HTR-8/SVneo (cell line): ENCODE results near the gene RASL11A.
"Not testable (repeated sequence)": the region's sequence is repeated elsewhere in the genome, so short reads cannot be mapped to it uniquely, and the experiment has no call there.

Experiments
- DNase-seq: peaks from one replicate; pipeline ENCODE4 v3.0.0; 2011; ENCODE audit warnings: low spot score, mixed read lengths; ENCODE audit not compliant: insufficient read length
- FAIRE-seq: peaks from 2 replicates; lab custom pipeline; 2011; peaks lifted over from hg19 to GRCh38; lab: Jason Lieb, UNC

Gene RASL11A

DNA sequence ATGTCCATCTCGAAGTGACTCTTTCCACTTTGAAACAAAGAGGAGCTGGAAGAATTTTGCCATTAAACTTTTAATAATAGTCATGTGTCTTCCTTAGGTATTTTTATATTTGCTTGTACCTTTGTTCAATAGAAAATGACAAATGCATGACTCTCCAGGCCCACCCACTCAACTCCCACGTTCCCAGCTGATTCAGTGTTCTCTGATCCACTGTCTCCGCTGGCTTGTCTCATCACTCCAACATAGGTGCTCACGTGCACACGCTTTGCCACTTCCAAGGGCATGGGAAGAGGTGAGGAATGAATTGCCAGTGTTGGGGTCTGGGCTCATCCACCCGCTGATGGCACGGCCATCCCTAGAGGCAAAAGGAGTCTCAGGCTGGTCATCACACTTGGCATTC lies 24.5 kb downstream of the RASL11A start:
- FAIRE-seq (no peak), DNase-seq (no peak)

DNA sequence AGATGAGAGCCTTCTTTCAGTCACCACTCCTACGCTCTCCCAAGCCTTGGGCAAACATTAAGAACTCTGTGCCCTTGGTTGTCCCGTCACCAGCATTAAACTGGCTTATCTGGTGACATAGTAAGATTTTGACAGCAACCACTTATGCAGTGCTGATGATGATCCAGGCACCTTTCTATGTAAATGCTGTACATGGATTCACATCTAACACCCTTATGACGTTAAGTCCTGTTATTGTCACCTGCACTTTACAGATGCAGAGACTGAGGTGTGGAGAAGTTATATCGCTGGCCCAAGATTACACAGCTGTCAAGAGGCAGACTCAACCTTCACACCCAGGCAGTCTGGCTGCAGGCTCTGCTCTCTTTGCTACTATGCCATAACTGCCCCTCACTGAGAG lies 25.0 kb downstream of the RASL11A start:
- no peak for DNase-seq
- no peak for FAIRE-seq

DNA sequence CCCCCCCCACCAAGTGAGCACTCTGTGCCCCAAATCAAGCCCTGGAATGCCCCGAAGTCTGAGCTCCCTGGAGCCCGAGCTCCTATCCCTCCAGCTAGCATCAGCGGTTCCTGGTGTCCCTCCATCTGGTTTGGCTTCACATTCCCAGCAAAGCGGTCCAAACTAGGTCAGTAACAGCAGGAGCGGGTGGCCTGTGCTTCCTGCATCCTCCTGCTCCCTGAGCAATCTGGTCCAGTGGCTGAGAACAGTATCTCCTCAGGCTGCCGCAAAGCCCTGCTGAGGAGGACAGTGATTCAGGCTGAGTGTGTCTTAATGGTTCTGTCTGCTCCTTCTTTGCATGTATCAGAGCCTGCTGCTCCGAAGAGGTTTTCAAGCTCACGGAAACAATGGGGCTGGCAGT lies 25.9 kb downstream of the RASL11A start:
- no peak for FAIRE-seq

DNA sequence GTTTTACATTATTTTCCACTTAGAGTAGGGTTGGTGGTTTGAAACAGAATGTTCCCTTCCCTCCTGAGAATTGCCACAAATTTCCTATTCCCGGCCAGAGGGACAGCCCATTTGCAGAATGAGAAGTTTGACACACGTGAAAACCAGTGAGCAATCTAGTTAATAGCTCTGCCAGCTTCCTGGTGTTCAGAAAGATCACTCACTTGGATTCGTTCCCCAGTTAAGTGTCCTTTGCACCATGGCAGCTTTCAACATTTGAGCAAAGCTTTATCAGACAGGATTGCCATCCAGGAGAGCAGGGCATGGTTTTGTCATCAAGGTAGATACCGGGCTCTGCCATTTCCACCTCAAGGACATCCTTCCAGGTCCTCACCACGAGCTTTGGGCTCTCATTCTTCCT lies 28.2 kb downstream of the RASL11A start:
- DNase-seq (no peak), FAIRE-seq (no peak)

More for the DNA sequence above, 25.9 kb downstream of the RASL11A start:
- no peak for DNase-seq

DNA sequence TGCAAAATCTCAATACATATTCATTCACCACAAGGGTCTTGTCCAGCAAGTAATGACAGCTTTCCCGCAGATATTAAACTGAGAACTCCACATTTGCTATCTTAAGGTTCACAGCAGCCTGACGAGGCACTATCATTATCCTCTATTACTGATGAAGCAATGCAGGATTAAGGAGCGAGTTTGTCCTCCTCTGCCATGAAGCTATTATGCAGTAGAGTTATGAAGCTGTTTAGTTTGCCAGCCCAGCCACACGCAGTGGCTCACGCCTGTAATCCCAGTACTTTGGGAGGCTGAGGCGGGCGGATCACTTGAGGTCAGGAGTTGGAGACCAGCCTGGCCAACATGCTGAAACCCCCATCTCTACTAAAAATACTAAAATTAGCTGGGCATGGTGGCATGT lies 29.8 kb downstream of the RASL11A start:
- not testable (repeated sequence) for FAIRE-seq, DNase-seq

DNA sequence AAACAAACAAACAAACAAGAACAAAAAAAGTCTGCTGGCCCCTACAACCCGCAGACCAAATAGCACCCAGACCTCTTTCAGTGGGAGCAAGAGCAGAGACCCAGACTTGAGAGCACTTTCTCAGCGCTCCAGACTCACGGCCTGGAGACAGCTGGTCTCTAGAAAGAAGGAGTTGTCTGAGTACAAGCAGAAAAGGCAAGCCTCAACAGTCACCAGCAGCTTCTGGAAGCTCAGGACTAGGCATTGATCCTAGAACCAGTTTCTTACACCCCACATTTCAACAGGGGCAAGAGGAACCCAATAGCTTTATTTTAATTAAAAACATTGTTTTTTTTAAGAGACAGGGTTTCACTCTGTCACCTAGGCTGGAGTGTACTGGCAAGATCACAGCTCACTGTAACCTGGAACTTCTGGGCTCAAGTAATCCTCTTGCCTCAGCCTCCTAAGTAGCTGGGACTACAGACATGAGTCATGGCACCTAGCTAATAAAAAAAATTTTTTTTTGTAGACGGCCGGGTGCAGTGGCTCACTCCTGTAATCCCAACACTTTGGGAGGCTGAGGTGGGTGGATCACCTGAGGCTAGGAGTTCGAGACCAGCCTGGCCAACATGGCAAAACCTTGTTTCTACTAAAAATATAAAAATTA lies 30.4 kb downstream of the RASL11A start:
- no peak for DNase-seq
- FAIRE-seq, result no peak

DNA sequence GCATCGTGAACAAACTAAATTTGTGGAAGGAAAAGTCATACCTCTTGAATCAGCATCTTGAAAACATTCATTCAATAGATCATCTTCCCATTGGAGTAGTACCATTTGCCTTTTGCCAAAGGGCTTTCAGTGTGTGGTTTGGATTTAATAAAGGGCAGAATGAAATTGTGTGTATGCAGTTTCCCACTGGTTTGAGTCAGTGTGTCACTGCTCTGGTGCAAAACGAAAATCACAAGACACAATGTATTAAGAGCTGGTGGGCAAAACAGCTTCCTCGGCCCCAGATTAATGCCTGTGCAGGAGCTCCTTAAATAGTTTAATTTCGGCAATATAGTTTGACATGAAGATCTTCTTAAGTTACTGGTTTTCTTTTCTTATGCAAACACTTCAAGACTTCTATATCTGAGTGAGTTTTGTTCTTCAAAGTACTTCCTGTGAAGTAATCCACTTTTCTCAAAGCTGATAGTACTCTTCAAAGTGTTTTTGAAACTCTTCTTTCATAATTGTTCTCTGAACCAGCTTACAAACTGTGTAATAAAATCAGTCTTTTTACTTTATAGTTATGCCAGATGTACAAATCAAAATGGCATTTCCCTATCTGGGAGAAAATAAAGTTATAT lies 32.1 kb downstream of the RASL11A start:
- DNase-seq (no peak), FAIRE-seq (no peak)

DNA sequence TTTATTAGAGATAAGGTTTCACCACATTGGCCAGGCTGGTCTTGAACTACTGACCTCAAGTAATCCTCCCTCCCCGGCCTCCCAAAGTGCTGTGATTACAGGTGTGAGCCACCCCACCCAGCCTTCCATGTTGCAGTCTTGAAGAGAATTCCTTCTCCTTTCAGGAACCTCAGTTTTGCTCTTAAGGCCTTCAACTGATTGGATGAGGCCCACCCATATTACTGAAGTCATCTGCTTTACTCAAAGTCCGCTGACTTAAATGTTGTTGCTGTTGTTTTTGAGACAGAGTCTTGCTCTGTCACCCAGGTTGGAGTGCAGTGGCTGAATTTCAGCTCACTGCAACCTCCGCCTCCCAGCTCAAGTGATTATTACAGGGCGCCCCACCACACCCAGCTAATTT lies 33.5 kb downstream of the RASL11A start:
- DNase-seq, result no peak
- FAIRE-seq, result no peak

DNA sequence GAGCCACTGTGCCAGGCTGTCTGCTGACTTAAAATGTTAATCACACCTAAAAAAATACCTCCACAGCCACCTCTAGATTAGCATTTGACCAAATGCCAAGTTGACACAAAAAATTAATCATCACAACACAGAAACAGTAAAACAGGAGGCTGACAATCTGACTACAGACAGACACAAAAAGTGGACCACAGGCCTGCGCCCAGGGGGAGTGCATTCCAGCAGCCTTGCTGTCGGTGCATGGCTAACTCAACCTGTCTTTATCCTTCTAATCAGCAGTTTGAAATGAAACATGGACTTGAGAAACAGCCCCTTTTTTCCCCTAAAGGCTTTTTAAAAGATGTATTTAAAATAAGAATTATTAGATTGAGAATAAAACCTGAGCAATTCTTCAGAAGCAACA lies 34.0 kb downstream of the RASL11A start:
- DNase-seq, result no peak

DNA sequence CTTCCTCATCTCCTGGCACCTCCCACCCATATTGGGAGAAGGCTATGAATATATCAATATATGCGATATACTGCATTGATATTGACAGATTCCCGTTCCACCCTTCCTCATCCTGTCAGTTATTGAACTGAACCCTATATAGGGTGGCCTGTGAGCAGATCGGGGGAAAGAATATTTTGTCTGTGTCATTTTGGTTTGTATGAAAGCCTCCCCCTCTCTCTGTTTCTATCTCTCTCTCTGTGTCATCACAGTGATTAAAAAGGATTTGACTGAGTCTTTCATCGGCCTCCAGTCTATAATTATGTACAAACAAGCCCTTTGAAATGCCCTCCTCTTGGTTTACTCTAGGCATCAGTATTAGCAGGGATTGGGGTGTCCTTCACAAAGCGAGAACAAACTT lies 35.7 kb downstream of the RASL11A start:
- DNase-seq (no peak), FAIRE-seq (no peak)

More for the DNA sequence above, 34.0 kb downstream of the RASL11A start:
- no peak for FAIRE-seq

DNA sequence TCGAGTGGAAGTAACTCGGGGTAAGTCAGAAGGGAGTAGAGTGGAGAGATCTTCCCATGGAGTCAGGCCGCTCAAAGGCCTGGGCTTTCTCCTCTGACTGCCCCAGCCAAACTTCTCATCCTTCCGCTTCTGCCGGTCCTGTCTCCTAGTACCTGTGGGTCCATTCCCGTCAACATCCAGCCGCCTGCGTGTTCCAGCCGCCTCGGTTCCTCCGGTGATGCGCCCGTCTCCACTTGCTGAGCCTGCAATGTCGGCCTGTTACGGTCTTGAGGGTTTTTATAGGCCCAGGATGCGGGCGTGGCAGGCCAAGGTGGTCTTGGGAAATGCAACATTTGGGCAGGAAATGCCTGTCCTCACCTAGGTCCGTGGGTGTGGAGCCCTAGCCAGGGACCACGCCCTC lies 38.3 kb downstream of the RASL11A start:
- FAIRE-seq (no peak), DNase-seq (no peak)

DNA sequence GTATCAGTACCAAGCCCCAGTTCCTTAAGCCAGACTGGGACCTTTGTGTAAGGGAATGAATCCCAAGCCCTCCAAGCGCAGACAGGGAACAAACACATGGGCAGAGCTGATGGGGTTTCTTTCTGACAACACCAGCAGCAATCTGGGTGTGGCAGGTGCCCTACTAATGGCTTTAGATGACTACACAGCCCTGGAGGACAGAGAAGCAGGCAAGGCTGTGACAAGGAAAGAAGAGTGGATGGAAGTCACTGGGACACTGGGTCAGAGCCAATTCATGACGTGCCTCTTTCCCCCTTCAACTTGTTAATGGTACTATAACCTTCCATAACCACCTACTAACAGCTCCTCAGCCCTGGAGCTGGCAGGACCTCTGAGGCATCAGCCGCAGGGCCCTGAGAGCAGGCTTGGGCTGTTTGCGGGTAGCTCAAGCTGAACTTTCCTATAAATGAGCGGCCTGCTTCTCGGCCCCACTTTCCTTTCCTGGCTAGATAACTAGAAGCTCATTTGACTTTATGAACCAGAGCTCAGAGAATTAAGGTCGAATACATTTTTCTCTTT lies 38.9 kb downstream of the RASL11A start:
- DNase-seq (no peak), FAIRE-seq (no peak)

DNA sequence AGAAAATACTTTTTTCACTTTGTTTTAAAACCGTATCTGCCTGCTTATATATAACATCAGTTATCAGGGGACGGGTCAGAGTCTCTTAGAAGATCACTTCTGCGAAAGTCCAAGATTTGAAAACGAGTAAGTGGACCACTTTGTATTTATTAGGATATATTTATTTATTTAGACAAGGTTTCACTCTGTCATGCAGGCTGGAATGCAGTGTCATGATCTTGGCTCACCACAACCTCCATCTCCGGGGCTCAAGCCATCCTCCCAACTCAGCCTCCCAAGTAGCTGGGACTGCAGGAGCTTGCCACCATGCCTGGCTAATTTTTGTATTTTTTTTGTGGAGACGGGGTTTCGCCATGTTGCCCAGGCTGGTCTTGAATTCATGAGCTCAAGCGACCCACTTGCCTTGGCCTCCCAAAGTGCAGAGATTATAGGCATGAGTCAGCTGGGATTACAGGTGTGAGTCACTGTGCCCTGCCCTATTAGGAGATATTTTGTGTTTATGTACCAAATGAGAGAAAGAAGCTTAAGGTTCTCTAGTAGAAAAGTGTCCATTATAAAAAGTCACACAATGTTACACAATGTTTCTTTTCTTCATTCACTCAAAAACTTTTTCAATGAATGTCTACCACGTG lies 39.5 kb downstream of the RASL11A start:
- FAIRE-seq (no peak), DNase-seq (no peak)

DNA sequence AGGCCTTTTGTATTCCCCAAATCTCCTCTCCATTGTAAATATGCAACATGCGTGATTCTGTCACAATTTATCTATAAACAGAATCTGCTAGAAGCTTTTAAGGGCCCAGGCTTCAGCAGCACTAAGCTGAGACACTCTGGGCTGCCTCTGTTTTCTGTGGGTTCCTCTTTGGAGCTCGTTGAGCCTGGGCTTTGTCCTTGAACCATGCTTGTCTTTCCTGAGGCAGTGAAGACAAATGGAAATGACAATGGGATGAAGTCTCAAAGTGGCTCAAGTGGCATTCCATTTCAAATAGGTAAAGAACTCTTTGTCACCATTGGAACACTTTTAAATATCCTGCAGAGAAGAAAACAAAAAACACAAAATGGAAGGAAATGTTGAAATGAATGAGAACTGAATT lies 40.3 kb downstream of the RASL11A start:
- DNase-seq (no peak), FAIRE-seq (no peak)

DNA sequence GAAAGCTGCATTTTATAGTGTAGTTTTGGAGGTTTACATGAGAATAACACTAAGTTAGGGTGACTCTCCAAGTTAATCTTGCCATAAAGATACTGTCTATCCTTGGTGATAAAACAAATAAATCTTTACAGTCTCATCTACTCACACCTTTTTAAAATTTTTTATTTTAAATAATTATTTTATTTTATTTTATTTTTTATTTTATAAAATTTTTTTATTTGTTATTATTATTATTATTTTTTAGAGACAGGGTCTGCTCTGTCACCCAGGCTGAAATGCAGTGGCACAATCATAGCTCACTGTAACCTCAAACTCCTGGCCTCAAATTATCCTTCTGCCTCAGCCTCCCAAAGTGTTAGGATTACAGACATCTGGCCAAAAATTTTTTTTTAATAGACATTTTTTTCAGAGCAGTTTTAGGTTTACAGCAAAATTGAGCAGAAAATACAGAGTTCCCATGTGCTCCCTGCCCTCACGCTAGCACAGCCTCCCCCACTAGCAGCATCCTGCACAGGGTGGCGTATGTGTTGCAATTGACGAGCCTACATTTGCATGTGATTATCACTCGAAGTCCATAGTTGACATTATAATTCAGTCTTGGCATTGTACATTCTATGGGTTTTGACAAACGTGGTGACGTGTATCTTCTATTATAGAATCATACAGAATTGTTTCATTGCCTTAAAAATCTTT lies 41.0 kb downstream of the RASL11A start:
- no peak for DNase-seq
- no peak for FAIRE-seq

DNA sequence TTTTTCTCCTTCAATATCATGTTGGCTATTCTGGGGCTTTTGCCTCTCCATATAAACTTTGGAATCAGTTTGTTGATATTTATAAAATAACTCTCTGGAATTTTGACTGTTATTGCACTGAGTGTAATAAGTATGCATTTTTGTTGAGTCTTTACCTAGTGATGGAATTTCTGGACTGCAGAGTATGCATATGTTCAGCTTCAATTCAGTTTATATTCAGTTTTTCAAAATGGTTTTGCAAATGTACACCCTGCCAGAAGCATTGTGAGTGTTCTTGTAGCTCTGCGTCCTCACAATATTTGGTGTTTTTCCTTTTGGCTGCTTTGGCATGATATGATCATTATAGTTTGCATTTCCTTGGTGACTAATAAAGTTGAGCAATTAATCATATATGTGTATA lies 43.1 kb downstream of the RASL11A start:
- DNase-seq (no peak), FAIRE-seq (no peak)

DNA sequence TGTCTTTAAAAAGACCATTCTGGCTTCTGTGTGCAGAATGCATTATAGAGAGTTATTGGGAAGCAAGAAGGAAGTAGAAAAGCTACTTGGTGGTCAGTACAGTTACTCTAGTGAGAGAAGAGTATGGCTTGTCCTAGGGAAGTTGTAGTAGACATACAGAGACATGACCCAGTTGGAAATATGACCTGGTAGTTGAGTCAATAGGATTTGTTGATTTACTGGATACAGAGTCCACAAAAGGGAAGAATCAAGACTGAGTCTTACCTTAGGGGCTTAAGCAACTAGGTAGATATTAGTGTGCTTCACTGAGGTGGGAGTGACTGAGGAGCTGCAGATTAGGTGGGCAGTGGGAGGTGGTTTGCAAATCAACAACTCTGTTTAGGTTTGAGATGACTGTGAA lies 48.8 kb downstream of the RASL11A start:
- FAIRE-seq, result no peak
- DNase-seq, result no peak

DNA sequence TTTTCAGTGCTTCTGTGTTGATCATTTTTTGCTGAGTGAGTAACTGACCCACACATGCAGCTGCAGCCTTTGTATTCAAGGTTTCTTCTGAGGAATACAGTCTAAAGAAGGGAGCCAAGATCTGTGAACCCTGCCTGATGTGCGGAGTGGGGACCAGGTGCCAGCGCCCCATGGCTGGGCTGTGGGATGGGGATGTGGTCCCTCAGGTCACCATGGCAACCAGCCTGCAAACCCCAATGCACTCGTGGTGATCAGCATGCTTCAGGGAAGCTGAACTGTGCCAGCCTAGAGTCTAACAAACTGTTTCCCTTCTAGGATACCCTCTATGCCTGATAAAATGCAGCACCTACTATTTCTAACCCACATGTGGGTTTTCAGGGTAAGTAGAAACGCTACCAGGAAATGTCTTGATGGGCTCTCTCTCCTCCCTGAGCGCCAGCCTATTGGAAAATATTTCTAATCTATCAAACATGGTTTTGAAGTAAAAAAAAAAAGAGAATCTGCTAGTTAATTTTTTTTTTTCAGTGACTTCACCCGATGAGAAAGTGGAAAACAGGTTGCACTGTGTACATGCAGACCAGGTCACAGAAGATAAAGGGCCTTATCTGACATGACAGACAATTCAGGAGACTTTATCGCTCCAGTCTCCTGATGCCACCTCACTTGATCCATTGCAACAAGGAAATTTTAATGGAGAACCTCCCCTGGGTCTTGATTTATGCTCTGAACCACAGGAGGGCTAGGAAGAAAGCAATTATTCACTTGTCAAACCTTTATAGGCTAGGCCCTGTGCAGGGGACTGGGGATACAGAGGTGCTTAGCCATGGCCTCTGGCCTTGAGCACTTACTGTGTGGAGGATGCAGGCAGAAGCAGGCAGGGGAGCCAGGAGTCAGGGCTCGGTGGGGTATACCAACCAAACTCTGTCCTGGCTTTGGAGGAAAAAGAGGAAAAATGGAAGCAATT lies 51.1 kb downstream of the RASL11A start:
- FAIRE-seq, result no peak
- DNase-seq, result no peak

DNA sequence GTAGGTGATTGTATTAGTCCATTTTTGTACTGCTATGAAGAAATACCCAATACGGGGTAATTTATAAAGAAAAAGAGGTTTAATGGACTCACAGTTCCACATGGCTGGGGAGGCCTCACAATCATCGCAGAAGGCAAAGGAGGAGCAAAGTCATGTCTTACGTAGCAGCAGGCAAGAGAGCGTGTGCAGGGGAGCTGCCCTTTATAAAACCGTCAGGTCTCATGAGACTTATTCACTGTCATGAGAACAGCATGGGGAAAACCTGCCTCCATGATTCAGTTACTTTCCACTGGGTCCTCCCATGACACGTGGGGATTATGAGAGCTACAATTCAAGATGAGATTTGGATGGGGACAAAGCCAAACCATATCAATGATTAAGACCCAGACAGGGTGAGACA lies 51.8 kb downstream of the RASL11A start:
- FAIRE-seq, result not testable (repeated sequence)

More for the DNA sequence above, 51.8 kb downstream of the RASL11A start:
- DNase-seq, result not testable (repeated sequence)
